ENCODE results near the gene TMA16.

- no peak for TF ChIP-seq CTCF (IDR thresholded peaks at IDR 0.05; ENCODE audit: extremely low read depth in 1 of 2, insufficient read depth in 1 of 2, low read depth in 1 of 2, low read length in 2 of 2)
- TF ChIP-seq EZH2 (IDR thresholded peaks at IDR 0.05; ENCODE audit: borderline replicate concordance, low read depth, low read length, severe bottlenecking), result no peak
- no peak for TF ChIP-seq POLR2AphosphoS5 (IDR thresholded peaks at IDR 0.05; ENCODE audit: insufficient read depth, low read depth, low read length)
- no peak for TF ChIP-seq POLR2A (IDR thresholded peaks at IDR 0.05; ENCODE audit: low read depth, low read length)
- TF ChIP-seq MAX (IDR thresholded peaks at IDR 0.05; ENCODE audit: insufficient read depth, insufficient read length), result no peak
- no peak for TF ChIP-seq MYC (IDR thresholded peaks at IDR 0.05; ENCODE audit: low read depth, low read length)
- TF ChIP-seq GATA2 (IDR thresholded peaks at IDR 0.05; ENCODE audit: insufficient read depth, insufficient read length, low read depth, low read length), result no peak
- no peak for TF ChIP-seq FOS (IDR thresholded peaks at IDR 0.05; ENCODE audit: borderline replicate concordance, insufficient read depth, low read length)
Measured at GRCh38 chr4:163500586-163500985, 6.1 kb downstream of the TMA16 start.

All from endothelial cell of umbilical vein (primary cell).